Erythroblast (primary cell): Measurements from ENCODE around the gene XRCC1.

Source experiments
- GATA1 ChIP-seq: IDR thresholded peaks from 2 replicates; pipeline ENCODE4 v1.6.1; 2011; ENCODE audit warnings: low read depth, mild to moderate bottlenecking, control low read depth, low read length, moderate library complexity
- POLR2A ChIP-seq: IDR thresholded peaks from 2 replicates; pipeline ENCODE4 v1.6.1; 2011; ENCODE audit warnings: mild to moderate bottlenecking, low read length

DNA sequence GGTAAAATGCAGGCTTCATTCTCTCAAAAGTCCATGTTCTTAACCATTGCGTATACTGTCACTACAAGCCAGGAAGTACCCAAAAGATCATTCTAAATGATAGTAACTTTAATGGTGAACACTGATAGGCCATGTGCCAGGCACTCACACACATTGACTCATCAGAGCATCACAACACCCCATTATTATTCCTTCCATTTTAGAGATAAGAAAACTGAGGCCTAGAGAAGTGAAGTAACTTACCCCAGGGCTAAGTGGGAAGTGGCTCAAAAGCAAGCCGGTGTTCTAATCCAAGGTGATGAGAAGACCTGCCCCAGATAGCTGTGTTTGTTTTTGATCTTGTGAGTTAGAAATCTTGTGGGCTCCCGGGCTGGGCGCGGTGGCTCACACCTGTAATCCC is 69.4 kb downstream of the XRCC1 start:
- TF ChIP-seq POLR2A (no peak), GATA1 (no peak)
